ENCODE results near the gene ARL4A. TPM values are rescaled to one million over a fixed set of nuclear protein-coding genes. Genes with fewer than 3 reads are reported as not detected.
A peak's percentile ranks its signal among the peaks of the same experiment; 100 is the strongest.

ARL4A gene
- total and polyA plus RNA-seq, 9 of the 15 experiments (the other 6 are each of a cell fraction or from before 2014, with no cell fraction given) = 118 to 688 (median 172) TPM

GRCh38 chr7:12731775-12732174, 44.3 kb downstream of the ARL4A start (continued):
- TF ChIP-seq MGA (IDR thresholded peaks at IDR 0.05) (no peak; the same call in 1 of the 2 replicates), SMARCB1 (IDR thresholded peaks at IDR 0.05; ENCODE audit: insufficient read length, low read depth) (no peak), GTF2E2 (tag; IDR thresholded peaks at IDR 0.05) (peak; percentile 49; the same call in 1 of the 2 replicates), MYC (IDR thresholded peaks at IDR 0.05; ENCODE audit: low read depth, low read length) (peak; percentile 12; the same call in 1 of the 2 replicates), MYC (CRISPR knock-in tag; IDR thresholded peaks at IDR 0.05; ENCODE audit: borderline replicate concordance, low read depth) (no peak), PKNOX1 (IDR thresholded peaks at IDR 0.05) (0 out of 2 replicates have a peak, but pooled peaks have one; percentile 11), ETV1 (tag; conservative IDR thresholded peaks at IDR 0.05; ENCODE audit: low read depth) (peak; percentile 50), RAD21 (CRISPR knock-in tag; conservative IDR thresholded peaks at IDR 0.05 in 1 of 2, IDR thresholded peaks at IDR 0.05 in 1 of 2) (no peak), PML (IDR thresholded peaks at IDR 0.05; ENCODE audit: low read length) (peak; percentile 49; the same call in 1 of the 2 replicates), SNAPC5 (CRISPR knock-in tag; IDR thresholded peaks at IDR 0.05) (no peak), ATF6 (CRISPR knock-in tag; IDR thresholded peaks at IDR 0.05) (no peak), SMARCA4 (IDR thresholded peaks at IDR 0.05) (peak; percentile 93), SP2 (IDR thresholded peaks at IDR 0.05; ENCODE audit: extremely low read depth, low read depth, low read length, poor library complexity, severe bottlenecking) (no peak)
